HG03025 (cell line): ENCODE measurements around the gene NEK3.
"Not testable (repeated sequence)": the region's sequence is repeated elsewhere in the genome, so short reads cannot be mapped to it uniquely, and the experiment has no call there.

Source experiments
- ATAC-seq: cut with Tn5 transposase; IDR thresholded peaks from one replicate; pipeline ENCODE4 v1.9.1; 2021; ENCODE audit warnings: mild to moderate bottlenecking, moderate library complexity; ENCODE audit not compliant: unreplicated experiment, low FRiP score

NEK3 gene

DNA sequence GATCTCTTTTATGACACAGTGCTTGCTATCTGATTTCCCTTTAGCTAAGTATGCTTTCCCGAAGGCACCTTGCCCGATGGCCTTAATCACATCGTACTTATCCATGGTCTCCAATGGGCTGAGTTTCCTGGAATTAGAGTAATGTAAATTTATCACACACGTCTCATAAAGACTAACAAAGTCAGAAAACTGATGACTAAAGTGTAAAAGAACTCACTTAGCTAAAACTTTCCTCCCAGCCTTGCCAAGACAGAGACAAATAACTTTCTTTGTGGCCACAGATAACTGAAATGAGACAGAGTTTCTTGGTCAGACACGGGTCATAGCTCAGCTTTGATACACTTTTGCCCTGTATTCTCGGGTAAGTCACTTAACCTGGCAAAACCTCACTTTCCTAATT, 32.0 kb downstream of the NEK3 start:
- no peak for ATAC-seq

DNA sequence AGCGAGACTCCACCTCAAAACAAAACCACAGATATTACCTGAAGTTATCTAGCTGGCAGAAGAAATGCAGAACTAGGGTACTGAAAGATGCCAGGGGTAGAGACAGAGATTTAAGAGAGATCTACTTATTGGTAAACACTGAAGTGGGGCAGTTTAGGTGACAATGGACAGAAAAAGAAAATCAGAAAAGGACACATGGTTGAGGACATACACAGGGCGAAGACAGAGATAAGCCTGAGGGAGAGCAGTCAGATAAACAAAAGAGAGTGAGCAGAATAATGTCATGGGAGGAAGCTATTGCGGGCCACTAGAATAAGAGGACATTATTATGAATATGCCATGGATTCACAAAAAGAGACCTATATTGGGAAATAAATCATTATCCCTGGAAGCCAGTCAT, 33.9 kb downstream of the NEK3 start:
- ATAC-seq = no peak

DNA sequence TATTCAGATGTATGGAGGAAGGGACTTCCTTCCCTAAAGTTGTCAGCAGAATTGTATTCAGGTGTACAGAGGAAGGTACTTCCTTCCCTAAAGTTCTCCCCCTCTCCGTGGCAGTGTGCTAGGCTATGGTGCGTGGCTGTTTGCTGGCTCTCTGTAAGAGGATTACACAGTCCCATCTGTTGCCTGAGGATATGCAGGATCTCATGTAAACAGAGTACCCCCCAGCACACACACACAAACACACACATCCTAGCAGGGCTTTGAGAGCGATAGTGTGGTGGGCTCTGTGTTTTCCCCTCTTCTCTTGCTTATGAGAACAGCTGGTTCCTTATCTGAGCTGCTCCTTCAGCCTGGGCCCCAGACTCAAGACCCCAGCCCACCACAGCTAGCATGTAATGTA, 40.8 kb downstream of the NEK3 start:
- ATAC-seq = no peak

DNA sequence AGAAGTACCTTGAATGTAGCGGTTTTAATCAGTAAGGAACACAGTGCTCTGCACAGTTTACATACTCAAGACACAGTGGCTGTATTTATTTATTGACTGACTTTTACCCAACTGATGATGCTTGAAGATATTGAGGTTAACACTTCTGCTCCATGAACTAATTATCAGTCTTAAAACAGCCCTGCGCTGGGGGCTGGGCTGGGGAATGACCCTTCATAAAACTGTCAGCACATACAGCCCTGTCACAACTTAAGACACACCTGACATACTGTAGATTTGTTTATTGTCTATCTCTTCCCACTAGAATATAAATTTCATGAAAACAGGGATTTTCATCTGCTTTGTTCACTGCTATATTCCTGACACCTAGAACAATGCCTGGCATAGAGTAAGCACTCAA, 41.3 kb downstream of the NEK3 start:
- ATAC-seq = no peak

DNA sequence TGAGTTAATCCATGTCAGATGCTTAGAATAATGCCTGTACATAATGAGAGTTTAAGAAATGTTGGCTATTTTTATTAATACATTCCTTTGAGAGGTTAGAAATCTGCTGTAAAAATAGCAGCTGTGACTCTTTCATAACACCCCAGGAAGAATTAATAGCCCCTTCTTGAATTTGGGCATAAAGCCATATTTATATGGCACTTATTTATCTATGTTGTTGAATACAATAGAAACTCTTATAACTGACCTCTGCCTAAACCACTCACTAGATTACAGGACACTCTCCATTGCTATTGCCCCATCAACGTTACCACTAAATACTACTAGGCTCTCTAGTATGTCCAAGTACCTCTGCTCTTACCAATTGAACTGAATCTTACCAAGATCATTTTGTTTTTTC, 46.8 kb downstream of the NEK3 start:
- no peak for ATAC-seq

DNA sequence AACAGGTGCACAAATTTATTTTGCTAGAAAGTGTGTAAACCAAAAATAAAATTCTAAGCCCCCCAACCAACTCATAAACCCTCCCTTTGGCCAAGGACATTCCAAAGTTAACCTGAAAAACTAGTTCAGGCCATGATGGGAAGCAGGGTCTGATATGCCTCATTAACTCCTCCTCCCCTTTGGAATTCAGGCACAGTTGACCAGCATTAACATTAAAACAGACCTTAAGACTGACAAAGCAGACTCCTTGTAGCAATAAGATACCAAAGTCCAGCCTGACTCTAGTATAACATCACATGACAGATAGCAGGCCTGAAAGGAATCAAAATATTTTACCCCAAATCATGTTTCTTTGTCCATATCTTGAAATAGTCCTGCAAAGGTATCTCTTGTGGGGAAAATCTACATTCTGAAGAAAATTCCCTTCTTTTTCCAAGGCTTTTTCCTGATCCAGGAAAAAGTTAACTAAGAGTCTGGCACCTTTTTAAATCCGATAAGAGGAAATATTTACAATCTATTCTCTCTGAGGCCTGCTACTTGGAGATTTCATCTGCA, 50.2 kb downstream of the NEK3 start:
- no peak for ATAC-seq

DNA sequence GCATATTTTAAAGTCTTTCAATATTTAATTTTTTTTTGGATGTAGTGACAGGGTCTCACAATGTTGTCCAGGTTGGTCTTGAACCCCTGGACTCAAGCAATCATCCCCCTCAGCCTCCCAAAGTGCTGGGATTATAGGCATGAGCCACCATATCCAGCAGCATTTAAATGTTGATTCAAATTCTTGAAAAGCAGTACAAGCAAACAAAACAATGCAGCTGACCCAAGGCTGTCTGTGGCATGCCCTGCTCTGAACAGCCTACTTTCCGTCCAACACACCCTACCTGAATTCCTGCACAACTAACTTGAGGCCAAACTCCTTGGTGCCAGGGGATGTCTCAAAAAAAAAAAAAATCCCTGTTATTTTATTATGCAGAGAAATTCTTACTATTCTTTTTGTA, 53.6 kb downstream of the NEK3 start:
- no peak for ATAC-seq

DNA sequence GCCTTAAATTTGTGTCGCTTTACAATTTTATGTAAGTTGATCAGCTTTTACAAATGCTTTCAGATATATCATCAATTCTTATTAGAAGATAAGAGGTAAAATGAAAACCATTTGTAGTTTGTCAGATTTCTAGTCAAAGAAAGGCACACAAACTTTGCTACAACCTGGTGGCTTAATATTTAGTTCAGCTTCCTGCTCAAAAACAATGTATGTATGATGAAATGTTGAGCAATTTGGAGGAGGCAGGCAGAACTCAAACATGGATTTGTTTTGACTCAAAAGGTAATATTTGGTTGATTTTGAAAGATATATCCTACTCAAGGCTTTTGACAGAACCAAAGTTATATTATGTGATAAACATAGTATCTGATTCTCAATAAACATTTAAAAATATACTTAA, 54.8 kb downstream of the NEK3 start:
- no peak for ATAC-seq

DNA sequence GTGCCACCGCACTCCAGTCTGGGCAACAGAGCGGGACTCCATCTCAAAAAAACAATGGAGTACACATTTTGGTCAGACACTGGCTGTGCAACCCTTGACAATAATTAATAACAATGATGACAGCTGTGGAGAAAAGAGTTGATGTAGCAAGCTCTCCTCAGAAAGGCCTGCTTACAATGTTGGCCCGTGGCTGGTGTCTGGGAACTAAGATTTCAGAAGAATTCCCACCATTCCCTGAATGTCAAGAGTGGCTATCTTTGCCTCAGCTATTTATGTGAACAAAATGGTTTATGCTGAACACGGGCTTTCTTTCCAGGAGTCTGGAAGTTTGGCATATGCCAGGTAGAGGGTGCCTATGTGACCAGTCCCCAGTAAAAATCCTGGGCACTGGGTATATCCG, 56.0 kb downstream of the NEK3 start:
- no peak for ATAC-seq

DNA sequence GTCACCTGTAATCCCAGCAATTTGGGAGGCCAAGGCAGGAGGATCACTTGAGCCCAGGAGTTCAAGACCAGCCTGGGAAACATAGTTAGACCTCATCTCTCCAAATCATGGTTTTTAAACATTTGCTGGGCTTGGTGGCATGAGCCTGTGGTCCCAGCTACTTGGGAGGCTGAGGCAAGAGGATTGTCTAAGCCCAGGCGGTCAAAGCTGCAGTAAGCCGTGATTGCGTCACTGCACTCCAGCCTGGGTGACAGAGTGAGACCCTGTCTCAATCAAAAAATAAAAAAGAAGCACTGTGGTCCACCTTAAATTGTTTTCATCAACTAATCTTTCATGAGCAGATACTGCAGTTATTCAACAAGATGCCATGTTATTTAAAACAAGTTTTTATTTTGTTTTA, 57.0 kb downstream of the NEK3 start:
- not testable (repeated sequence) for ATAC-seq

DNA sequence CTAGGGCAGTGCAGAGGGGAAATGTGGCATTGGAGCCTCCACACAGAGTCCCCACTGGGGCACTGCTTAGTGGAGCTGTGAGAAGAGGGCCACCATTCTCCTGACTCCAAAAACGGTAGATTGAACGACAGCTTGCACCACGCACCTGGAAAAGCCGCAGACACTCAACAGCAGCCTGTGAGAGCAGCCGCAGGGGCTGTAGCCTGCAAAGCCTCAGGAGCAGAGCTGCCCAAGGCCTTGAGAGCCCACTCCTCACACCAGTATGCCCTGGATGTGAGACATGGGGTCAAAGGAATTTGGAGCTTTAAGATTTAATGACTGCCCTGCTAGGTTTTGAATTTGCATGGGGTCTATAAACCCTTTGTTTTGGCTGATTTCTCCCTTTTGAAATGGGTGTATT, 62.2 kb downstream of the NEK3 start:
- ATAC-seq = no peak

DNA sequence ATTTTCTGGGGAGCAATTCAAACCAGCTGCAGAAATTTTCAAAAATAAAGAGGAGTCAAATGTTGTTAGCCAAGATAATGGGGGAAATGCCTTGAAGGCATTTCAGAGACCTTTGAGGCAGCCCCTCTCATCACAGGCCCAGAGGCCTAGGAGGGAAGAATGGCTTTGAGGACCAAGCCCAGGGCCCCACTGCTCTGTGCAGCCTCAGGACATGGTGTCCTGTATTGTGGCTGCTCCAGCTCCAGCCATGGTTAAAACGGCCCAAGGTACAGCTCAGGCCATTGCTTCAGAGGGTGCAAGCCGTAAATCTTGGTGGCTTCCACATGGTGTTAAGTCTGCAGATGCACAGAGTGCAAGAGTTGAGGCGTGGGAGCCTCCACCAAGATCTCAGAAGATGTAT, 62.6 kb downstream of the NEK3 start:
- ATAC-seq = no peak

DNA sequence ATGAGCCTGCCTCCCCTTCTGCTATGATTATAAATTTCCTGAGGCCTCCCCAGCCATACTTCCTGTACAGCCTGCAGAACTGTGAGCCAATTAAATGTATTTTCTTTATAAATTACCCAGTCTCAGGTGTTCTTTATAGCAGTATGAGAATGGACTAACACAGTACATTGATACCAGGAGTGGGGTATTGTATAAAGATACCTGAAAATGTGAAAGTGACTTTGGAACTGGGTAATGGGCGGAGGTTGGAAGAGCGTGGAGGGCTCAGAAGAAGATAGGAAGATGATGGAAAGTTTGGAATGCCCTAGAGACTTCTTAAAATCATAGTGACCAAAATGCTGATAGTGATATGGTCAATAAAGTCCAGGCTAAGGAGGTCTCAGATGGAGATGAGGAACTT, 63.3 kb downstream of the NEK3 start:
- no peak for ATAC-seq

DNA sequence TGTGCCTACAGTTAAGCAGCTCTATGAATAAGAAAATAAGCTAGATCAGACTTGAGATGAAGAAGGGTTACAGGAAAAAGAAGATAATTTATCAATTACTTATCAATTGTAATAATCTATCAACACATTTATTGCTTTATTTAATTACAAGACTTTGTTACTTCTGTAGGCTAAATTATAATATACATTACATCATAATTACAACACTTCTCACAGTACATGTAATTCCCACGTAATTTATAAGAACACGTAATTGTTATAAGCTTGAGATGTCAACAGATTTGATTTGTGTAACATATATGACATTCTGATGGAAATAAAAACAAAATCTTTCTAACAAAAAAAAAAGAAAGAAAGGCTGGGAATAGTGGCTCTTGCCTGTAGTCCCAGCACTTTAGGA, 67.3 kb downstream of the NEK3 start:
- ATAC-seq = no peak

DNA sequence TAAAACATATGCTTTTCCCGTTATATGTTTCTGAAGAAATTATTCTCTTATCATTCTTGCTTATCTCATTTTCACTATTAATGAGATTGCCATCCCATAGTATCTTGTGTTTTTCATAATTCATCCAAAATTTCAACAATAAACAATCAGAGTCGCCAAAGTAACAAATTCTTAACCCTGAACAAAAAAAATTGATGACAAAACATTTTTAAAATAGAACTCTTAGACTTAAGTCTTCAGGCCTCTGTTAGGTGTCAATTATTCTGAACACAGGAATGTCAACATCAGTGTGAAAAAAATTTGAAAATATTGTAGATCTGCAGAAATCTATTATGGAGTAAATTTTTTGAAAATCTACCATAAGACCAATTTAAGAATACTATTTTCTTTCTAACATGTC, 67.9 kb downstream of the NEK3 start:
- ATAC-seq = no peak

DNA sequence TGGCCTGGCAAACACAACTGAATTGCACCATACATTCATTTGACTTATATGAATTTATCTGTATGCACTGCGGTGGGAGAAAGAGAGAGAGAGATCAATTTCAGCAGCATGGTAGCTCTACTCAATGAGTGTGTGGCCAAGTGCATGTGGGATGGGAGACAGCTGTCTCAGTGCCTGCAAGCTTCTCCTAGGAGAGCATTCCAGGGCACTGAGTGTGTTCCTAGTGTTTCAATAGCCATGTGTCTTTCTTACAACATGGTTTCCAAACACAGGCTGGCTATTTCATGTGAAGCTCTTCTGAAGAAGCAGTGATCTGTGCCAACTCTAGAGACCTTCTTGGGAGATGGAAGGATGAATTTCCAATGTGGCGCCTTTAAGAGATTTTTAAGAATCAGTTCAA, 74.0 kb downstream of the NEK3 start:
- no peak for ATAC-seq

DNA sequence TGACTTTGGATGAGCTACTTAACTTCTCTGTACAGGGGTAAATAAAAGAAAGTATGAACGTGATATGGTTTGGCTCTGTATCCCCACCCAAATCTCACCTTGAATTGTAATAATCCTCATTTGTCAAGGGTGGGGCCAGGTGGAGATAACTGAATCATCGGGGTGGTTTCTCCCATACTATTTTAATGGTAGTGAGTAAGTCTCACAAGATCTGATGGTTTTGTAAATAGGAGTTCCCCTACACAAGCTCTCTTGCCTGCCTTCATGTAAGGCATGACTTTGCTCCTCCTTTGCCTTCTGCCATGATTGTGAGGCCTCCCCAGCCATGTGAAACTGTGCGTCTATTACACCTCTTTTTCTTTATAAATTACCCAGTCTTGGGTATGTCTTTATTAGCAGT, 74.4 kb downstream of the NEK3 start:
- not testable (repeated sequence) for ATAC-seq
